Measurements from ENCODE around the gene FAM171A1.

DNA sequence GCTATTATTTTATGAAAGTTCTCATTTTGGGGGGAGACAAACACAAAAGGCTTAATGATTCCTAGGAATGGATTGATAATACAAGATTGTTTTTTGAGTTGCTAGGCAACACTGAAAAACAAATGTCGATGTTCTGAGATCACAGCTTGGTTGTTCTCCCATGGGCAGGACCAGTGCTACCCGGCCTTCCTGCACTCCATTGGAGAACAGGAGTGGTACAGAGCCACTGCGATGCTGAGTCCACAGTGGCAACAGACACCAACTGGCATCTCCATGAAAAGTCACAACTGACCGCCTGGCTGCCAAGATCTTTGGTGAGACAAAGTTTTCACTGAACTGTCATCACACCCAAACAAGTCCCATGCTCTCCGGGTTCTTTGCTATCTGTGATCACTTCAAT is 133.7 kb downstream of the FAM171A1 start:
- TF ChIP-seq, protein P1, sequence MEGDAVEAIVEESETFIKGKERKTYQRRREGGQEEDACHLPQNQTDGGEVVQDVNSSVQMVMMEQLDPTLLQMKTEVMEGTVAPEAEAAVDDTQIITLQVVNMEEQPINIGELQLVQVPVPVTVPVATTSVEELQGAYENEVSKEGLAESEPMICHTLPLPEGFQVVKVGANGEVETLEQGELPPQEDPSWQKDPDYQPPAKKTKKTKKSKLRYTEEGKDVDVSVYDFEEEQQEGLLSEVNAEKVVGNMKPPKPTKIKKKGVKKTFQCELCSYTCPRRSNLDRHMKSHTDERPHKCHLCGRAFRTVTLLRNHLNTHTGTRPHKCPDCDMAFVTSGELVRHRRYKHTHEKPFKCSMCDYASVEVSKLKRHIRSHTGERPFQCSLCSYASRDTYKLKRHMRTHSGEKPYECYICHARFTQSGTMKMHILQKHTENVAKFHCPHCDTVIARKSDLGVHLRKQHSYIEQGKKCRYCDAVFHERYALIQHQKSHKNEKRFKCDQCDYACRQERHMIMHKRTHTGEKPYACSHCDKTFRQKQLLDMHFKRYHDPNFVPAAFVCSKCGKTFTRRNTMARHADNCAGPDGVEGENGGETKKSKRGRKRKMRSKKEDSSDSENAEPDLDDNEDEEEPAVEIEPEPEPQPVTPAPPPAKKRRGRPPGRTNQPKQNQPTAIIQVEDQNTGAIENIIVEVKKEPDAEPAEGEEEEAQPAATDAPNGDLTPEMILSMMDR (IDR thresholded peaks at IDR 0.05; ENCODE audit: low read length) = no peak
- TF ChIP-seq EZH2 (IDR thresholded peaks at IDR 0.05; ENCODE audit: borderline replicate concordance, low read length) = no peak

All from OCI-LY1 (cell line).